MCF 10A (cell line): ENCODE measurements around the gene BTBD10. TPM values are rescaled to one million over a fixed set of nuclear protein-coding genes. Genes with fewer than 3 reads are reported as not detected.
"Not testable (repeated sequence)": the region's sequence is repeated elsewhere in the genome, so short reads cannot be mapped to it uniquely, and the experiment has no call there.

Source experiments
- BruUV-seq: library from RNA; stranded (reverse); fragments of 400-500 nt; replicated peaks from 2 replicates; lab custom pipeline; 2021; lab: Mats Ljungman, UMichigan
- CTCF ChIA-PET: fragments of 300-600 bp; sonication (Branson Sonifier 250); formaldehyde crosslinking; extraction: SDS; loops from one replicate; lab custom pipeline; 2021; ENCODE audit warnings: antibody characterized with exemption, inconsistent platforms; lab: Yijun Ruan, JAX
- POLR2A ChIA-PET: fragments of 300-600, 350-650 bp; sonication (Branson Sonifier 250); formaldehyde crosslinking; extraction: SDS; loops from one replicate; lab custom pipeline; 2020; ENCODE audit warnings: antibody characterized with exemption, inconsistent platforms; lab: Yijun Ruan, JAX
- DNase-seq: peaks from one replicate; pipeline ENCODE4 v3.0.0-alpha.2; 2018; ENCODE audit not compliant: unreplicated experiment
- H3K27ac Mint-ChIP-seq: one replicate; pipeline ENCODE4 v1.8.0; 2022; ENCODE audit warnings: mild to moderate bottlenecking, low read depth, mixed read lengths; ENCODE audit not compliant: unreplicated experiment
- H3K27me3 Mint-ChIP-seq: one replicate; pipeline ENCODE4 v1.8.0; 2022; ENCODE audit warnings: mixed read lengths; ENCODE audit not compliant: insufficient read depth, unreplicated experiment
- H3K36me3 Mint-ChIP-seq: one replicate; pipeline ENCODE4 v1.8.0; 2022; ENCODE audit warnings: mild to moderate bottlenecking, moderate library complexity, mixed read lengths; ENCODE audit not compliant: insufficient read depth, unreplicated experiment
- H3K4me1 Mint-ChIP-seq: one replicate; pipeline ENCODE4 v1.8.0; 2022; ENCODE audit warnings: mixed read lengths; ENCODE audit not compliant: insufficient read depth, unreplicated experiment
- H3K4me3 Mint-ChIP-seq: one replicate; pipeline ENCODE4 v1.8.0; 2022; ENCODE audit warnings: mild to moderate bottlenecking, moderate library complexity, mixed read lengths; ENCODE audit not compliant: unreplicated experiment
- H3K9me3 Mint-ChIP-seq: one replicate; pipeline ENCODE4 v1.8.0; 2022; ENCODE audit warnings: mixed read lengths; ENCODE audit not compliant: unreplicated experiment
- intact Hi-C: fragments of 100-400 bp; cut with micrococcal nuclease; formaldehyde crosslinking; loops from 2 replicates; pipeline ENCODE4 v1.14.1; 2022
- total RNA-seq: library from RNA; stranded (reverse); gene quantifications from 2 replicates; pipeline ENCODE4 v1.2.3, GENCODE V29; 2022
- TF ChIP-seq, protein P1 (sequence below): fragments of 200-600 bp; IDR thresholded peaks from one replicate; pipeline ENCODE4 v1.8.0; 2022; ENCODE audit warnings: antibody characterized with exemption, mild to moderate bottlenecking; ENCODE audit not compliant: unreplicated experiment

The BTBD10 gene
- total RNA-seq, 1 experiment from 2014 or later = 42.2 TPM

DNA sequence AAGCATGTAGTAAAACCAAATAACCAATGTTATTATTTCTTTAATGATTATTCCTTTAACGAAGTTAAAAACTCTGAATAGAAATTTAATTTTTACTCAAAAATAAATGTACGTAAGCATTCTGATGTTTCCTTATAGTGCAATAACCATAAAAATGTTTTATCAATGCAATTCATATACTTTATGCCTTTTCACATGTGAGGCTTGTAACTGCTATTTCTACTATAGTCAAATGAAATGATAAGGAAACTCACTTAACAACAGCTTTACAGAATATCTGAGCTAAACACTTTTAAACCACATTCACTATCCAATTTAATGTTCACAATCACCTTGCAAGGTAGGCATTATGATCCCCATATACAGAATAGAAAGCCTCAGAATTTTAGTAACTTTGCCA, 17.4 kb downstream of the BTBD10 start:
- Mint-ChIP-seq H3K36me3 (no peaks in the 10 kb centered on the region), H3K27ac (no peak overlapping the region), H3K27me3 (no peaks in the 10 kb centered on the region), H3K4me1 (peaks cover 17% of the 10 kb centered on the region), H3K4me3 (no peak overlapping the region), H3K9me3 (no peaks in the 10 kb centered on the region)
- CTCF ChIA-PET = no interaction called here
- DNase-seq = no peak
- intact Hi-C loops = no loop called here
- TF ChIP-seq, protein P1, sequence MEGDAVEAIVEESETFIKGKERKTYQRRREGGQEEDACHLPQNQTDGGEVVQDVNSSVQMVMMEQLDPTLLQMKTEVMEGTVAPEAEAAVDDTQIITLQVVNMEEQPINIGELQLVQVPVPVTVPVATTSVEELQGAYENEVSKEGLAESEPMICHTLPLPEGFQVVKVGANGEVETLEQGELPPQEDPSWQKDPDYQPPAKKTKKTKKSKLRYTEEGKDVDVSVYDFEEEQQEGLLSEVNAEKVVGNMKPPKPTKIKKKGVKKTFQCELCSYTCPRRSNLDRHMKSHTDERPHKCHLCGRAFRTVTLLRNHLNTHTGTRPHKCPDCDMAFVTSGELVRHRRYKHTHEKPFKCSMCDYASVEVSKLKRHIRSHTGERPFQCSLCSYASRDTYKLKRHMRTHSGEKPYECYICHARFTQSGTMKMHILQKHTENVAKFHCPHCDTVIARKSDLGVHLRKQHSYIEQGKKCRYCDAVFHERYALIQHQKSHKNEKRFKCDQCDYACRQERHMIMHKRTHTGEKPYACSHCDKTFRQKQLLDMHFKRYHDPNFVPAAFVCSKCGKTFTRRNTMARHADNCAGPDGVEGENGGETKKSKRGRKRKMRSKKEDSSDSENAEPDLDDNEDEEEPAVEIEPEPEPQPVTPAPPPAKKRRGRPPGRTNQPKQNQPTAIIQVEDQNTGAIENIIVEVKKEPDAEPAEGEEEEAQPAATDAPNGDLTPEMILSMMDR = no peak
- no TSS peak for BruUV-seq
- POLR2A ChIA-PET = interaction anchor here (1.6 kb wide), 1 partner anchor 17 kb away, joined by 17 read pairs; the partner anchor contains the start of gene BTBD10

DNA sequence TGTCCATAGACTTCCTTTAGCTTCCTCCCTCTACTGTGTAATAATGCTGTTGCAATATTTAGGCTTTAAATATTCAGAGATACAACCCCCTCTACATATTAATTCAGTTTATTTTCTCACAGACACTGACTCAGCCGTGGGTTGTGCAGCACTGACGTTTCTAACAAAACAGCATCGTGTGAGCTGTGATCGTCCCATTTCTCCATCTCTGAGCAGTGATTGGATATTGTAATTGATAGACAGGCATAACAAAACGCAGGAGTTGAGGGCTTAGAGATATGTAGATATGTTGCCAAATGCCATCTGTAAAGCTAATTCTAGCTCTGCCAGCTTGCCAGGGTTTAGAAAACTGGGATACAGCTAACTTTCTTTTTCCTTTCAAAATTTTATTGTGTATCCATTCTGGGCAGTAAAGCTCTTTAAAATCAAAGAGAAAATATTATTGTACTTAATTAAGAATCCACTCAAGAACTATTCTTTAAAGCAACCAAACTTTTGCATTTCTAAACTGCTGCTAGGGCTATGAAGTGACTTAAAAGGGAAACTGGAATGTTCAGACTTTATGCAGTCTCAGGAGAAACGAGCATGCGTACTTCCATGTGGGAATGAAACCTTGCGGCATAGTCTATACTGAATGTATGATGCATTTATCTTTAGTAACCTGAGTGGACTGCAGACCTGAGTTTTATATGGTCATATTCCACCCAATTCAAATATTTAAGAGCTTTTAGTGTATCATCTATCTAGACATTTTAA, 22.7 kb downstream of the BTBD10 start:
- Mint-ChIP-seq H3K36me3 (peaks cover 6% of the 10 kb centered on the region), H3K27ac (peak overlapping the region; percentile 73), H3K27me3 (no peaks in the 10 kb centered on the region), H3K4me3 (peak overlapping the region; percentile 69), H3K9me3 (no peaks in the 10 kb centered on the region), H3K4me1 (peaks cover 4% of the 10 kb centered on the region)
- POLR2A ChIA-PET = interaction anchor here (0.7 to 10.7 kb wide), 12 partner anchors 10 to 243 kb away, joined by 3 to 148 read pairs (median 4); partner anchors contain the start of gene BTBD10
- CTCF ChIA-PET = interaction anchor here (0.7 to 1.1 kb wide), 6 partner anchors 19 to 230 kb away, joined by 3 to 8 read pairs (median 3); partner anchors contain the start of gene BTBD10
- intact Hi-C loops = no loop called here
- BruUV-seq = no TSS peak
- TF ChIP-seq, protein P1 = no peak
- peak; percentile 95 for DNase-seq

DNA sequence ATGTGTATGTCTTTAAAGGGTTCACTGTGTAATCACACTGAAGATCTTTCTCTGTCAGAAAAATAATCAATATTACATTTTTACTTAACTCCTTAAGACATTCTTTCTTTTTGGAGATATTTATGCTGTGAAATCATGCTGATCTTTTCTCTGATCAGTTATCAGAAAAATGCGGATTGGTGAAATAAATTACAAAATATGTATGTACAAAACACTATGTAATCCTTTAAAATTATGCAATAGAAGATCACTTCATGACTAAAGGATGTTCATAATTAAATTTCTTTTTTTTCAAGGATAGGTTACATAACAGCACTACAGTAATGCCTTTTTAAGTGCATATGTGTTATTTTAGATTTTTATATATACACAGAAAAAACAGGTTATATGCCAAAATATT, 24.7 kb downstream of the BTBD10 start:
- Mint-ChIP-seq H3K27me3 (no peaks in the 10 kb centered on the region), H3K27ac (no peak overlapping the region), H3K4me1 (peaks cover 16% of the 10 kb centered on the region), H3K36me3 (peaks cover 6% of the 10 kb centered on the region), H3K9me3 (no peaks in the 10 kb centered on the region), H3K4me3 (no peak overlapping the region)
- DNase-seq = no peak
- no TSS peak for BruUV-seq
- POLR2A ChIA-PET = interaction anchor here (0.9 to 10.7 kb wide), 3 partner anchors 14 to 225 kb away, joined by 3 to 148 read pairs (median 3); partner anchors contain the start of gene BTBD10
- CTCF ChIA-PET = interaction anchor here (1.4 kb wide), 1 partner anchor 27 kb away, joined by 4 read pairs; no protein-coding TSS in a partner anchor
- TF ChIP-seq, protein P1 = no peak
- intact Hi-C loops = no loop called here

DNA sequence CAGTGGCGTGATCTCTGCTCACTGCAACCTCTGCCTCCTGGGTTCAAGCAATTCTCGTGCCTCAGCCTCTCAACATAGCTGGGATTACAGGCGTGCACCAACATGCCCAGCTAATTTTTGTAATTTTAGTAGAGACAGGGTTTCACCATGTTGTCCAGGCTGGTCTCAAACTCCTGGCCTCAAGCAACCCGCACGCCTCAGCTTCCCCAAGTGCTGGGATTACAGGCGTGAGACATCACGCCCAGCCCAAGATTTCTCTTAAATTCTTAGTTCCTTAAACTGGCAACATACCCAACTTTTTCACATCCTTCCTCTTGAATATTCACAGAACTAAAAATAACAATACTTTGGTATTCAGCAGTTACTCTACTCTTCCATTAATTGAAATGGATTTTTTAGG, 26.2 kb downstream of the BTBD10 start:
- POLR2A ChIA-PET = interaction anchor here (0.7 to 10.7 kb wide), 4 partner anchors 11 to 176 kb away, joined by 3 to 148 read pairs (median 4); partner anchors contain the start of gene BTBD10
- not testable (repeated sequence) for H3K4me3 Mint-ChIP-seq
- peak overlapping the region; percentile 16 for H3K27ac Mint-ChIP-seq

More for the DNA sequence above, 26.2 kb downstream of the BTBD10 start:
- H3K27me3 Mint-ChIP-seq, DNase-seq, H3K9me3 Mint-ChIP-seq, BruUV-seq, H3K36me3 Mint-ChIP-seq, intact Hi-C loops: not testable (repeated sequence)
- H3K4me1 Mint-ChIP-seq = peaks cover 12% of the 10 kb centered on the region
- CTCF ChIA-PET = interaction anchor here (0.5 to 0.9 kb wide), 2 partner anchors 13 to 30 kb away, joined by 4 to 5 read pairs; no protein-coding TSS in a partner anchor
